Measurements from ENCODE around the gene RNF44.

DNA sequence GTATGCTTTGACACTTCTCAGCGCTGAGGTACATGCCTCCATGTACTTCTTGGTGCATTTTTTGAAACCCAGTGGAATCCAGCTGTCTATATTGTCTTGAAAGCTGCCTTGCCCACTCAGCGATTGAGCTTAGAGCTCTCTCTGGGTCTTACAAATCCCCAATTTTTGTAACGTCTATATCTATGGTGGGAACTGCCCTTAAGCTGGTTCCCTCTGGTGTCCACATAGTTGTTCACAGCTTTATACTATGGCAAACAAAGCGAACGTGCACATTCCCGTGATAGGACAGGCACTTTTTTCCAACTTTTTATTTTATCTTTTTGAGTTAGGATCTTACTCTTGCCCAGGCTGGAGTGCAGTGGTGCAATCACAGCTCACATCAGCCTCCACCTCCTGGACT, 32.8 kb upstream of the RNF44 start:
- no peak for TF ChIP-seq POLR2A (IDR thresholded peaks at IDR 0.05; ENCODE audit: low read depth, low read length)
- TF ChIP-seq POLR2AphosphoS5 (IDR thresholded peaks at IDR 0.05; ENCODE audit: low read depth, low read length): no peak
- TF ChIP-seq TAF1 (IDR thresholded peaks at IDR 0.05; ENCODE audit: low read depth, low read length): no peak
- TF ChIP-seq PAX5 (IDR thresholded peaks at IDR 0.05; ENCODE audit: insufficient read depth, low read length, severe bottlenecking): no peak
- TF ChIP-seq SPI1 (IDR thresholded peaks at IDR 0.05; ENCODE audit: low read depth, low read length): no peak
- TF ChIP-seq POU2F2 (IDR thresholded peaks at IDR 0.05; ENCODE audit: low read depth, low read length): no peak

Measured in GM12891 (cell line).